ENCODE measurements around the gene SDE2. TPM values are rescaled to one million over a fixed set of nuclear protein-coding genes. Genes with fewer than 3 reads are reported as not detected.

SDE2 gene
- total RNA-seq, 1 donor from 2014 or later, result 21.8 TPM

- no peak overlapping the region for H3K4me3 ChIP-seq
- no peaks in the 10 kb centered on the region for H3K9me3 ChIP-seq
- no peaks in the 10 kb centered on the region for H3K27me3 ChIP-seq
- peak; percentile 83 for ATAC-seq
- H3K27ac ChIP-seq, result no peak overlapping the region
- H3K4me1 ChIP-seq, result no peaks in the 10 kb centered on the region
- no peaks in the 10 kb centered on the region for H3K36me3 ChIP-seq
- TF ChIP-seq CTCF (IDR thresholded peaks at IDR 0.05), result peak; percentile 67
- DNase-seq, result peak; percentile 73
- intact Hi-C loops (cut with DNase I), result no loop called here
Observed at GRCh38 chr1:225962440-225962975, 36.6 kb downstream of the SDE2 start.

GRCh38 chr1:225961659-225962439, 37.3 kb downstream of the SDE2 start:
- H3K9me3 ChIP-seq, result no peaks in the 10 kb centered on the region
- ATAC-seq, result no peak
- no peaks in the 10 kb centered on the region for H3K4me1 ChIP-seq
- H3K27me3 ChIP-seq, result no peaks in the 10 kb centered on the region
- H3K27ac ChIP-seq, result no peak overlapping the region
- intact Hi-C loops (cut with DNase I), result no loop called here
- no peak overlapping the region for H3K4me3 ChIP-seq
- no peak for TF ChIP-seq CTCF (IDR thresholded peaks at IDR 0.05)
- H3K36me3 ChIP-seq, result no peaks in the 10 kb centered on the region
- no peak for DNase-seq

DNA sequence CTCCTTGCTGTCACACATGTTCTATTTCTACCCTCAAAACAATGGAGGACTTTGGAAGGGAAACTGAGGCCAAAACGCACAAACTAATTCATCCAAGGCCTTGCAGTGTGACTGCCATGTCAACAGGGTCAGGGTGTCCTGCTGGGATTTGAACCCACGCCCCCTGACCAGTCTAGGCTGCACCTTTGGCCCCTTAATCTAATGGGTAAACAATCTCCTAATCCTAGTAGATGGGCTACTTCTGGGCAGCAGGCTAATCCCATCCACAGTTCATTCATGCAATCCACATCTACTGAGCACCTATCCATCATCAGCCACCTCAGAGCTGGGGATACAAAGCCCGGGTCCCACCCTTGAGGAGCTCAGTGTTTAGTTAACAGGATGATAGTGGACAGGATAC, 41.1 kb downstream of the SDE2 start:
- H3K27me3 ChIP-seq, result no peaks in the 10 kb centered on the region
- H3K4me3 ChIP-seq, result no peak overlapping the region
- no peaks in the 10 kb centered on the region for H3K36me3 ChIP-seq
- intact Hi-C loops (cut with DNase I), result no loop called here
- ATAC-seq, result no peak
- H3K27ac ChIP-seq, result no peak overlapping the region
- no peaks in the 10 kb centered on the region for H3K9me3 ChIP-seq
- DNase-seq, result no peak
- no peak for TF ChIP-seq CTCF (IDR thresholded peaks at IDR 0.05)
- no peaks in the 10 kb centered on the region for H3K4me1 ChIP-seq

GRCh38 chr1:225954753-225955152, 44.4 kb downstream of the SDE2 start:
- H3K4me1 ChIP-seq, result no peaks in the 10 kb centered on the region
- H3K4me3 ChIP-seq, result no peak overlapping the region
- DNase-seq (no peak), ATAC-seq (no peak)
- no peaks in the 10 kb centered on the region for H3K36me3 ChIP-seq
- no peak overlapping the region for H3K27ac ChIP-seq
- H3K9me3 ChIP-seq, result no peaks in the 10 kb centered on the region
- no peaks in the 10 kb centered on the region for H3K27me3 ChIP-seq
- intact Hi-C loops (cut with DNase I), result no loop called here
- TF ChIP-seq CTCF (IDR thresholded peaks at IDR 0.05), result no peak

DNA sequence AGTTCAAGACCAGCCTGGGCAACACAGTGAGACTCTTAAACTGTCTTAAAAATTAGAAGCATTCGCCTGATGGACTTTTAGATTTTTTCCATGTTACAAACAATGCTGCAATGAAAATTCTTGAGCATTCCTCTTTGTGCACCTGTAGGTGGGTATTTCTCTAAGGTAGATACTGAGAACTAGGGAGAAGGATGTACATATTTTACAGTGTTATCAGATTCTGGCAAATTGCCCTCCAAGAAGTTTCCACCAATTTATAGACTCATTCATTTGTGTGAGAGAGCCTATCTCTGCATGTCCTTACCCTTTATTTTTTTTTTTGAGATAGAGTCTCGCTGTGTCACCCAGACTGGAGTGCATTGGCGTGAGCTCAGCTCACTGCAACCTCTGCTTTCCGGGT, 45.8 kb downstream of the SDE2 start:
- intact Hi-C loops (cut with DNase I), result no loop called here
- TF ChIP-seq CTCF (IDR thresholded peaks at IDR 0.05), result no peak

More for the DNA sequence above, 45.8 kb downstream of the SDE2 start:
- no peak for ATAC-seq
- H3K4me1 ChIP-seq, result no peaks in the 10 kb centered on the region
- H3K27me3 ChIP-seq, result no peaks in the 10 kb centered on the region
- H3K36me3 ChIP-seq, result no peaks in the 10 kb centered on the region
- no peak overlapping the region for H3K4me3 ChIP-seq
- DNase-seq, result no peak
- no peak overlapping the region for H3K27ac ChIP-seq
- no peaks in the 10 kb centered on the region for H3K9me3 ChIP-seq

Data from upper lobe of right lung (tissue), 1 donor.